ENCODE data around the gene SLC9A7.

SLC9A7 gene

DNA sequence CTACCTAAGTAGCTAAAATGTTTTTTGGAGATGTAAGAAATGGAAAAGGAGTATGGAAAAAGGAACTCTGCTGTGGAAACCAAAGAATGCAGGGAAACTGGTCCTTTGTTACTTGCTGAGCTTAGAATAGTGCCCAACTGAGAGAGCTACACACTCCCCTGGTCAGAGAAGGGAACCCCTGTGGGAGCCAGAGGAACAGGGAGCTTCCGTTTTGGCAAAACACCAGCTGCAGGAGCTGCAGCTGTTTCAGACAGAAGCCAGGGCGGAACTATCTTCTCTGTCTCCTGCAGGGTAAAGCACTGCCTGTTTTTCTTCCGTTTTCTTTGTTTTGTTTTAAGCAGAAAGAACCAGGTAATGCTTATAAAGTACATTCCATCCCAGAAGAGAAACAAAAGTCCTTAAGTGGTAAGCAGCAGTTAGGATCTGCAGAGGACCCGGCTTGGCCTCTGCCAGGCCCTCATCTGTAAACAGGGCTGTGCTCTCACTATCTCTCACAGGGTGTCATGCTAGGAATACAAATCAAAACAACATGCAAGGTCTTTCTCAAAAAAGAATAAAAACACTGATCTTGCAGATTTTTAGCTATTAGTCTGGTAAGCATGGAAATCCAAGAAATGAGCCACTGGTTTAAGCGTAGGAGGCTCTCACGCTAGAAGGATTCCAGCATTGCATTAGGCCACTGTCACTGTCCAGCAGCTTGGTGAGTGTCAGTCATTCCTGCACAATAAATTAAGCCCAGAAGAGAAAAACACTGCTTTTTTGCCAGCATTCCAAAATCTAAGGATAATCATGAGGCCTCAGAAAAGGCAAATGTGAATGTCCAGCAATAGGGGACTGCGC lies 109.3 kb downstream of the SLC9A7 start:
- no peak for DNase-seq (ENCODE audit: low read depth in 2 of 2)

DNA sequence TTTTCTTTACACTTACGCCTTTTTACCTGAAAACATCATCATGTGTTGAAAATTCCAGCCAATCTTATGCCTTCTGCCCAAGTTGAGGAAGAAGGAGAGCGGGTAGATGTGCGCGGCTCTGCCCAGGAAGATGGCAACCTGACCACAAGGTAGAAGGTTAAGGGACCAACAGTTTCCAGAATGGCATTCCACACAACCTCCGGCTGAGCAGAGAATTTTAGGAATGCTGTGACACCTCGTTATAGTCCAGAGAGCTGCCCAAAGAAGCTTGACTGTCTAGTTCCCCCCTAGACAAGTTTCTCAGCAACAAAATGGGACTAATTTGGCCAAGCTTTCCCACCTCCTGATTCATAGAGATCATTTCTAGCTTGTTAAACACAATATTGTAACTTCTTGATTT lies 110.3 kb downstream of the SLC9A7 start:
- no peak for DNase-seq (ENCODE audit: low read depth in 2 of 2)

DNA sequence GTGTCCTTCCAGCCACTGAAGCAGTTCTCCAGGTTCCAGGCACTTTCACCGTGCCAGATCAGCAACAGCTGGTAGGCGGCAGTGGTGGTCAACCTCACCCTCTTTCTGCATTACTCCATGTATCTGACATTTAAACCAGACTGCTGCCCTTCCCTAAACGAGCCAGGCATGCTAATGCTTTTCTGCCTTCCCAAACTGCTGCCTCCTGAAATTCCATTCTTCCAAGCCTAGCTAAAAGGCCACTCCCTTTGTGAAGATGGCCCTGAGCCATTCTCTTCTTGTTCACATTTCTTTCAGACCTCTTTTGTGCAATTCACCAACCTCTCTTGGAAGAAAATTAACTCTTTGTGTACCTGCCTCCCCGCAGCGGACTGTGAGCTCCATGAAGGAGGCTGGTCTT lies 111.7 kb downstream of the SLC9A7 start:
- DNase-seq (ENCODE audit: low read depth in 2 of 2): no peak

DNA sequence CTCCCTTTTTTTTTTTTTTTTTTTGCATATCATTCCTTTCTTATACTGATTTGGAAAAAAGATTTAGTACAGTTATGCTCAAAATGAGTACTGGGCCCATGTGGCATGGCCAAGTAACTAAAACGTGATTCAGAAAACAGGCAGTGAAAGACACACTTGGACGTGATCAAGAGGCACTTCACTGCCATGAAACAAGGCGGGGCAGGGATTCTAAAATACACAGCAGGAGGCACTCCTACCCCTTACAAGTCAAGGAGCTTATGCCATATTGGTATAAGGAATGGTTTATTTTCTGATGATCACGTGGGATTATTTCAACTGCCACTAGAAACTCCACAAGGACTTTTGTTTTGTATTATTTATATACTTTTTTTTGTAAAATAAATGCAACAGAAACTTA lies 113.3 kb downstream of the SLC9A7 start:
- DNase-seq (ENCODE audit: low read depth in 2 of 2): no peak

DNA sequence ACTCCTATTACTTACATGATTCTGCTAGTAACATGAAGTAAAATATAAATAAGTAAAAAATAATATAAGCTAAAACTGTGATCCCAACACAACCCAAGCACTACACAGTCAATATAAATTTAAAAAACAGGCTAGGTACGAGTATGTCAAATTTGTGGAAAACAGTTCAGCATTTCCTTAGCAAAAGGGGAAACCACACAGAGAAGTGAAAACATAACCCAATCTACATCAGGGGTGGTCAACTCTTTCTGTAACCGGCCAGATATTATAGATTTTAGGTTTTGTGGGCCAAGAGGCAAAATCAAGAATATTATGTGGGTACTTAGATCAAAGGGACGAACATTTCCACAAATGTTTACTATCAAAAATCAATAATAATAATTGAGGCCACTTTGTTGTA lies 115.3 kb downstream of the SLC9A7 start:
- DNase-seq (ENCODE audit: low read depth in 2 of 2): no peak

DNA sequence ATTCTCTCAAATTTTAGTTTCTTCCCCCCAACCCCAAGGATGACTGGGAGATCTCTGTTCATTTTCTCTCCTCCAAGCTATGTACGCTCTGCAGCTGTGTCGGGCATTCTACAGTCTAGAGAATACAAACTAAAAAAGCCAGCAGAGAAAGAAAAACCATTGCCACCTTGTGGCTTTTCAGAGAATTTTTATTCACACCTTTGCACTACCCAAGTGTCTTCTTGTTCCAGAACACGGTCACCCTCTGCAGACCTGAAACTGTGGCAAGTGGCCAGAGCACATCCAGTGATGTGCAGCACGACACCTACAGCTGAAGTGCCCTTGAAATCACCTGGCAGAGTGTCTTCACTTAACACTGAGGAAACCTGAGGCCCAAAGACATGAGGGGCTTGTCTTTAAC lies 116.8 kb downstream of the SLC9A7 start:
- no peak for DNase-seq (ENCODE audit: low read depth in 2 of 2)

DNA sequence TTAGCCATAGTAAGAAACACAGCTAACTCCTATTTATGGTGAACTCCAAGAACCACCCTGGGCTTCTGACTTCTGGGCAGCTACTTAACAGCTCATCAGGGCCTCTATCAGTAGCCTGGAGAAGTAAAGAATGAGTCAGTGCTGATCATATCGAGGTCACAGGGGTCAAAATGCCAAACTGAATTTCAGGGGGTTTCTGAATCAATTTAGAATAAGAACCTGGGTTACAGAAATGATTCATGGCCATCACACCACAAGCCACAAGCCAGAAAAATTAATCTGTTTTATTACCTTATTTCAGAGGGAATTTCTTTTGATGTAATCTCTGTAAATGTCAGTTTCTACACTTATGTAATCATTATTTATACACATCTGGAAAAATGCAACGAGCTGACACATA lies 121.0 kb downstream of the SLC9A7 start:
- no peak for DNase-seq (ENCODE audit: low read depth in 2 of 2)

DNA sequence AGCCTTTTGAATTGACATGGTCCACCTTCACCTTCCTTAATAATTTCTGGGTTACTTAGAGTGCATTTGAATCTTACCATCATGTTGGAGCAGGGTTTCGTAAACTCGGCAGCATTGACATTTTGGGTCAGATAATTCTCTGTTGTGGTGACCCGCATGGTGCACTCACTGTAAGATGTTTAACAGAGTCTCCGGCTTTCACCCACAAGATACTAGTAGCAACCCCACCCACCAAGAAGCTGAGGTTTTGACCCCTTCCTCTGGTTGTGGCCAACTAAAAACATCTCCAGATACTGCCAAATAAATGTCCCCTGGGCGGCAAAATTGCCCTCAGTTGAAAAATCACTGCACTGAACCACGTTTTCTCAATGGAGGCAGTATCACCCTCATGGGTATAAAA lies 122.7 kb downstream of the SLC9A7 start:
- no peak for DNase-seq (ENCODE audit: low read depth in 2 of 2)

DNA sequence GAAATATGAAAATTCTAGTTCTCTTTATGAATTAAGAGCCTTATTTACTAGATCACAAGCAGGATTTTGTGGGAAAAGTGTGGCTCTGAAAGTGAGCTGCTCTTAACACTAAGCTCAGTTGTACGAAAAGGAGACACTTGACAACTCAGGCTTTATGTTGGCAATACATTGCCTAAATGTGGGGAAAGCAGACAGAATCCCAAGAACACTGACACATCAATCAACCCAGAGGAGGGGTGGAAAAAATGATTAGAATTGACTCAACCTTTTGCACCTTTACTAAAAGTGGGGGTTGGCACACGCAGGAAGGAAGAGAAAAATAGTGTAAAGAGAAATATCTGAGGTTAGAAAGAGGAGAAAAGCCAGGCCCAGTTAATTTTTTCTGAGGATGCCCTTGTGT lies 123.7 kb downstream of the SLC9A7 start:
- DNase-seq (ENCODE audit: low read depth in 2 of 2): no peak

DNA sequence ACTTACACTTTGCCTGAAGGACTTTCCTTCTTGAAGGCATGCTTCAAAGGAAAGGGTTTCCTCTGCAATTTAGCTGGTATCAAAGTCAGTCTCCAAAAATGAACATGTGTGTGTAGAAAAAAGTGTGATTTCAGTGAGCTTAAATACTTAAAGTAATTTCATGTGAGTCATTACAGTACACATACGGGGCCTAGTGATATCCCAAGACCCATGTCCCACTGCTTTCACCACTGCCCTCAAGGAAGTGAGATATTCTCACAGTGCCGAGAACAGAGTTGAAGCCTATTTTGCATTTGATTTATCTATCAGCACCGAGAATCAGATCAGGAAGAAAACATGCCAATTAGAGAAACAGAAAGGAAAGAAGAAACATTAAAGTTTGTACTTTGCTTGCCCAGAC lies 124.3 kb downstream of the SLC9A7 start:
- no peak for DNase-seq (ENCODE audit: low read depth in 2 of 2)

DNA sequence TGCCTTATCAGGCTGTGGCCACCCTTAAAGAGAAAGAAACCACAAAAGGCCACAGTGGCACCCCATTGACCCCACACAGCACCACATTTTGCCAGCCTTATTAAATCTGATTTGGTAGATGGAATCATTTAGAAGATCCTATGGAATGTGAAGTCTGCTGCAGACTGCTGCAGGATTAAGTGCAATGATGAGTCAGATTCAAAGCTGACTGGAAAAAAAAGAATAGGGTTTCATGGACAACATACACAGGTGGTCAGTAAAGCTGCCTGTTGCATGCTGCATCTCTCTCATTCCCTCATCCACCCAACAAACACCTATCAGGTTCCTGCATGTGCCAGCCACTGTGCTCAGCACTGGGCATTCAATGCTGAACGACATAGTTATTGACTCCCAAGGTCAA lies 128.8 kb downstream of the SLC9A7 start:
- DNase-seq (ENCODE audit: low read depth in 2 of 2): no peak

DNA sequence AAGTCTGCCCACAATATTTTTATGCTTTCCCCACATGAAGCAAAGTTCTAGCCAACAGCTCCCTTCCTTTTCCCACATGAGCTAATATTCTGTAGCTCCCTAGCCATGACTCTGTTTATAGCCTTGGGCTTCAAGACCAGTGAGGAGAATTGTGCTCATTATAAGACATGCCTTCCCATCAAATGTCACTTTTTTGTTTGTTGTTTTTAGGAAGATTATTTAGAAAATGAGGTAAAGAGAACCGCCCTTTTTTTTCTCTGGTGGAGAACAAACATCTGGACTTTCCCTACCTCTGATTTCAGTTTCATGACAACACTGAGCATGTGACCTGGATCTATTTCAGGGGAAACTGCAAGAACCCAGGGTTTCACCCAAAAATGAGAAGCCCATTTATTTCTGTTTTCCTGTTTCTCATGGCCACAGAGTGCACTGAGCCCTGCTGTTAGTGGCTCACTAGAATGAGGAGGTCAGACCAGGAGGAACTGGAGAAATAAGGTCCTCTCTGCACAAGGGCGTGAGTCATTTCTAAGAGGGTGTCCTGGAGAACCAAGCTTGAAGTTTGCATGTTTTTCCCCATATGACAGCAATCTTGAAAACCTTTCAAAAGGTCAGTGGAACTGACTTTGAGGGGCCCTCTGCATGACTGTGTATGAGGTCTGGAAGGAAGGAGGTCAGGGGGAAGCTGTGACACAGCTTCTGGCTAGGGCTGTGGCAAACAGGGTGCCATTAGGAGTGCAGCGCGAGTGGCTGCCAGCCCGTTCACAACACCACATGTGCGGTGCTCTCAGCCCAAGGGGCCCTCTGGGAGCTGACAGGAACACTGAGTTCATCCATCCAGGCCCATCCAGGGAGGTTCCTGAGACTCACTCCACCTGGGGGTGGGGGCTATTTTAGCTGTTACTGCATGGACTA lies 130.2 kb downstream of the SLC9A7 start:
- DNase-seq (ENCODE audit: low read depth in 2 of 2): peak in 1 of 2 donors; percentile 15

DNA sequence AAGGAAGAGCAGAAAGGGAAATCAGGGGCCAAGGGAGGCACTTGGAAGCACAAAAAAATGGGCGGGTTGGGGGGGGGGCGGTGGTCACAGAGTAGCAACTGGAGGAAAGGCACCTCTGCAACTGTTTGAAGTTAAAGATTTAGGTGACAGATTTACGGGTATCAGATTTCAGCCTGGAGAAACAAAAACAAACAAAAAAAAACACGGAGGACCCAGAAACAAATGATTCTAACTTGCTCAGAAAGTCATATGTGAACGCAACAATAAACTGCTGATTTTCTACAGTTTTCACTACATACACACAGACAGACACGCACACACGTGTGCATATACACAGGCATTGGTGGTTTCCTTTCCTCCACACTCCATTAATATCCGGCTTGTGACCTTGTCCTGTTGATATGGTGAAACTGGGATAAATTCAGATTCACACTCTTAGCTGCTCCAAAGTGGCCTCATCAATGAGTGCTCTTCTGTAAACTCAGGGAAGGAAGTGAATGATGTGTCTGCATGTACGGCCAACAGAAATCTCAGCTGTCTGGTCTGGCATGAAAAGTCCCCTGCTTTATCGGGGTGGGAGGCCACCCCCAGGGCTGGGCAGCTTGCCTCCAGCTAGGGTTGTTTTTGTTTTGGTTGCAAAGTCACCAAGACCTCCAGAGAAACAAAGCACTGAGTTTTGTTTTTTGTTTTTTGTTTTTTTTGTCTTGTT lies 131.1 kb downstream of the SLC9A7 start:
- DNase-seq (ENCODE audit: low read depth in 2 of 2): no peak

DNA sequence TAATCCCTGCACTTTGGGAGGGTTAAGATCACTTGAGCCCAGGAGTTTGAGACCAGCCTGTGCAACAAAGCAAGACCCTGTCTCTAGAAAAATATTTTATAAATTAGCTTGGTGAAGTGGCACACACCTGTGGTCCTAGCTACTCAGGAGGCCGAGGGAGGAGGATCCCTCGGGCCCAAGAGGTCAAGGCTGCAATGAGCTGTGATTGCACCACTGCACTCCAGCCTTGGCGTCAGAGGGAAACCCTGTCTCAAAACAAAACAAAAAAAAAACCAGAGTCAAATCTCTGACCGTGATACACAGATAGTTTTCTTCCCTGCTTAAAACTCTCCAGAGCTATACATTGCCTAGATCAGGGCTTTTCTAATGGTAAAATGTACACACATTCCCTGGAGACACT lies 131.9 kb downstream of the SLC9A7 start:
- DNase-seq (ENCODE audit: low read depth in 2 of 2): no peak

DNA sequence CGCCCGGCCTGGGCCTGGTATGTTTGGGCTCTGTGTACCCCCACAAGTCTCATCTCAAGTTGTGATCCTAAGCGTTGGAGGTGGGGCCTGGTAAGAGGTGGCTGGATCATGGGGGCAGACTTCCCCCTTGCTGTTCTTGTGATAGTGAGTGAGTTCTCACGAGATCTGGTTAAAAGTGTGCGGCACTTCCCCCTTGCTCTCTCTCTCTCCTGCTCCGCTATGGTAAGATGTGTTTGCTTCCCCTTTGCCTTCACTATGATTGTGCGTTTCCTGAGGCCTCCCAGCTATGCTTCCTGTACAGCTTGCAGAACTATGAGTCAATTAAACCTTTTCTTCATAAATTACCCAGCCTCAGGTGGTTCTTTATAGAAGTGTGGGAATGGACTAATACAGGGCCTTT lies 132.4 kb downstream of the SLC9A7 start:
- DNase-seq (ENCODE audit: low read depth in 2 of 2): no peak

DNA sequence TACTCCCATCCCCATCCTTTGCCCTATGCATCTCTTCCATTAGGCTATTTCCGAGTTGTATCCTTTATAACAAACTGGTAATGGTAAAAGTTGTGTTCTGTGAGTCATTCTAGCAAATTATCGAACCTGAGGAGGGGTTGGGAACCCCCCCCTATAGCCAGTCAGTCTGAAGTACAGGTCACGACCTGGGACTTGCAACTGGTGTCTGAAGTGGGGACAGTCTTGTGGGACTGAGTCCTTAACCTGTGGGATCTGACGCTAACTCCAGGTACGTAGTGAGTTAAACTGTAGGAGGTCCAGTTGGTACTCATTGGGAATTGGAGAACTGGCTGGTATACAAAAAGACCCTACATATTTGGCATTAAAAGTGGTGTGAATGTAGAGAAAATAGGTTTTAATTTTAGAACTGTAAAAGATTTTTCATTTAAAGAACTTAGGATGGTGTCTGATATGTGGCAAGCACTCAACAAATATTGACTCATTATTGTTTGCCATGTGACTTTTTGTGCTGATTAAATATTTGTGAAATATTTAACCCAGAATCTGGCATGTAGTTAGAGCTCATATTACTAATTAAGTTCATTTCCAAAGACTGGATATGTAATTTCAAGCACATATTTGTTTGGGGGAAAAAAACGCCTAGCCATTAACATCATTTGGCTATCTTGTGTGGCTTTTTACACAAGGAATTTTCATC lies 134.7 kb downstream of the SLC9A7 start:
- no peak for DNase-seq (ENCODE audit: low read depth in 2 of 2)

DNA sequence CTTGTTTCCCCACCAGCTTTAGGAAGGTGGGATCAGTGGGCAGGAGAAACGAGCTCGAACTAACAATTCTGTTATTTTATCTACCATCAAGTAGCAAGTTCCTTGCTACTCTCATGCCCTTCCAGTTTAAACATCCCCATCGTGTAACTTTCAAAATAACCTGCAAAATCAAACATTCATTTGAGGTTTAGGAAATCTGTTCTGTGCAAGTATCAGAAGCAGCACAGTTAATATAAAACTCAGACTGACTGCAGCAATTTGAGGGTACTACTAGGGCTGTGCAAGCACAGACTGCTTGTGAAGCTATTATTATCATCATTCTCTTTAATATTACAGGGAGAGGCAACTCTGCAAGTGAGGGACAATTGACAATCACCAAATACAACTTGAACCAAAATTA lies 137.3 kb downstream of the SLC9A7 start:
- DNase-seq (ENCODE audit: low read depth in 2 of 2): no peak

DNA sequence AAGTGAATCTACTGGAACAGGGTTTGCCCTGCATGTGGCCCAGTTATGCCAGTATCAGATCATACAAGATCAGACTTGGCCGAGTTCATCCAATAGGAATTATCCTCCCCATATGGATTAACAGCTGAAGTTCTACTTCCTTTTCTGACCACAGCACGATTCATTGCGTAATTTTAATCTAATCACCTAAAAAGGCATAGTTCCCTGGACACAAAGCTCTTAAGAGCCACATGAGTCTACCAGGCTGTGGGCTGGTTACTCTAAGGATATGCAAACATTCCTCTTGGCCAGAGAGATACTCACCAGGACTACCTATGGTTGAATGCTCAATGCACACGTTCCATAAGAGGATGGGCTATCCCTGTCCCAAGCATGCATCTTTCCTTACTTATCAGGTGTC lies 138.4 kb downstream of the SLC9A7 start:
- DNase-seq (ENCODE audit: low read depth in 2 of 2): no peak

DNA sequence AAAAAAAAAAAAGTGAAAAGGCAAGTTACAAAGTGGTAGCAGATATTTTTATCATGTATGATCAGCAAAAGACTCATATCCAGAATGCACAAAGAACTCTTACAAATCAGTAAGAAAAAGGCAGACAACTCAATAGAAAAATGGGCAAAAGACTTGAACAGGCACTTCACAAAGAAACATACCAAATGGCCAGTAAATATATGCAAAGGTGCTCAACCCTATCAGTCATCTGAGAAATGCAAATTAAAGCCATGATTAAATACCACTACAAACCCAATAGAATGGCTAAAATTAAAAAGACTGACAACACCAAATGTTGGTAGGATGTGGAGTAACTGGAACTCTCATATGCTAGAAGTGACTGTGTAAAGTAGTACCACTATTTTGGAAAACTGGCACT lies 140.0 kb downstream of the SLC9A7 start:
- no peak for DNase-seq (ENCODE audit: low read depth in 2 of 2)

DNA sequence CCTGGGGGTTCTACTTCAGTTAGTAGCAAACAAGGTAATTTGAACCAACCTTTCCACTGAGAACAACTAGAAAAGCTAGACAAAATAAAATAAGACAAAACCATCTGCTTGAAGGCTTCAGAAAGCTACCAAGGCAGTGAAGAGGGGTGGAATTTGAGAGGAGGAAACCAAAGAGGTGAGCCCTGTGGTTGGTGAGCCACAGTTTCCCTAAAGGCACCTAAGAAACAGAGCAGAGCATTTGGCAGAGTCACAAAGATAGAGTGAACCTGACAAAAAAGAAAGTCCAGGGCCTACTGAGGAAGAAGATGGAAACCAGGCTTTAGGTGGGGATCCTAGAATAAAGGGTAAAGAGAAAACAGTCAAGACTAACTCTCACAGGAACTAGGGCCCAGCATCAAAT lies 141.0 kb downstream of the SLC9A7 start:
- DNase-seq (ENCODE audit: low read depth in 2 of 2): no peak

DNA sequence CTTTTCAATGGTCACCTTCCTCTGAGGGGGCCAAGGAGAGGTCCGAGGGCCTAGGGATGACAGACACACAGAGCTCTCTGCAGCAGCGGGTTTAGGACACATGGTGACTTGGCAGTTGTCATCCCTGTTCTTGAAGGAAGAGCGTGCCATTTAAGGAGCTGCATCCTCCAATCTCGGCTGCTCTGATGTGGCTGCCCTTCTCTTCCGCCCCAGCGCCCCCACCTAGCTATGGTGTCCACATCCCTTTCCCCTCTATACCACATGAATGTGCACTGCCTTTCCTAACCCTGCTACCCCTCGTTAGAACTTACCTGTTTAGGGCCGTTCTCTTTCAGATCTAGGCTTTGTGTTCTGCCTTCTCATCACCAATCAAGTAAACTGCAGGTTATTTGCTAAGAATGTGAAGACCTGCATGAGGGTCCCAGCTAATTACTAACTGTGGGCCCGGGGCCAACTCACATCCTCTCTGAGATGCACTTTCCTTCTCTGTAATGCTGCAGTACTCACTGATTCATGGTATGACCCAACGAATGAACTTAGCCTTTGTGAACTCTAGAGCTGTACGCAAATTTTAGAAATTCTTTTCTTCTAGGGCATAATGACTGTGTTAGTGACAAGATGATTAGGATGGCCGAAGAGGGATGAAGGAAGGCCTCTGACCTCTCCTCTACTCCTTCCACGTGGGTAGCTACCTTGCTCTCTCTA lies 147.1 kb downstream of the SLC9A7 start:
- DNase-seq (ENCODE audit: low read depth in 2 of 2): no peak
